GM23338 (cell line): Measurements from ENCODE around the gene DDC. TPM values are rescaled to one million over a fixed set of nuclear protein-coding genes. Genes with fewer than 3 reads are reported as not detected.

Experiments used
- ATAC-seq: fragments of 200-7000 bp; cut with Tn5 transposase; 3 replicates; pipeline ENCODE4 v1.9.1; 2020
- DNase-seq: peaks from one replicate; pipeline ENCODE4 v3.0.0-alpha.2; 2015; ENCODE audit warnings: low spot score
- H2AFZ ChIP-seq: fragments of 200-600 bp; sonication (generic); 2 replicates; pipeline ENCODE4 v1.8.0; 2016; ENCODE audit warnings: antibody characterized with exemption, mild to moderate bottlenecking, moderate library complexity
- H3F3A ChIP-seq: fragments of 200-600 bp; sonication (generic); replicated peaks from 2 replicates; pipeline ENCODE4 v1.8.0; 2017; ENCODE audit warnings: antibody characterized with exemption, mixed run types, low read depth
- H3K27ac ChIP-seq: fragments of 200-600 bp; sonication (generic); 2 replicates; pipeline ENCODE4 v1.6.1; 2016; ENCODE audit warnings: low read depth
- H3K27me3 ChIP-seq: fragments of 200-600 bp; sonication (generic); 2 replicates; pipeline ENCODE4 v1.8.0; 2016; ENCODE audit warnings: mild to moderate bottlenecking, mixed run types, moderate library complexity; ENCODE audit not compliant: insufficient read depth
- H3K36me3 ChIP-seq: fragments of 200-600 bp; sonication (generic); 2 replicates; pipeline ENCODE4 v1.8.0; 2016; ENCODE audit warnings: mild to moderate bottlenecking; ENCODE audit not compliant: insufficient read depth
- H3K4me1 ChIP-seq: fragments of 200-600 bp; sonication (generic); 2 replicates; pipeline ENCODE4 v1.8.0; 2016; ENCODE audit warnings: mild to moderate bottlenecking, moderate library complexity; ENCODE audit not compliant: insufficient read depth
- H3K4me2 ChIP-seq: fragments of 200-600 bp; sonication (generic); 2 replicates; pipeline ENCODE4 v1.7.1; 2017; ENCODE audit warnings: mixed run types
- H3K4me3 ChIP-seq: fragments of 200-600 bp; sonication (generic); 2 replicates; pipeline ENCODE4 v1.6.1; 2016; ENCODE audit warnings: mixed run types
- H3K79me2 ChIP-seq: fragments of 200-600 bp; sonication (generic); replicated peaks from 2 replicates; pipeline ENCODE4 v1.8.0; 2017; ENCODE audit warnings: mild to moderate bottlenecking; ENCODE audit not compliant: insufficient read depth
- H3K9me2 ChIP-seq: fragments of 200-600 bp; sonication (generic); 2 replicates; pipeline ENCODE4 v1.8.0; 2017; ENCODE audit not compliant: insufficient read depth
- H4K20me1 ChIP-seq: fragments of 200-600 bp; sonication (generic); replicated peaks from 2 replicates; pipeline ENCODE4 v1.8.0; 2017; ENCODE audit warnings: mild to moderate bottlenecking; ENCODE audit not compliant: insufficient read depth
- H3K27ac Mint-ChIP-seq: 2 replicates; pipeline ENCODE4 v1.8.0; 2020; ENCODE audit warnings: inconsistent platforms, mild to moderate bottlenecking, moderate library complexity, mixed read lengths
- H3K27me3 Mint-ChIP-seq: 3 replicates; pipeline ENCODE4 v1.8.0; 2022; ENCODE audit warnings: low read depth, mild to moderate bottlenecking, moderate library complexity, mixed read lengths, inconsistent platforms; ENCODE audit not compliant: insufficient read depth, poor library complexity
- H3K36me3 Mint-ChIP-seq: 3 replicates; pipeline ENCODE4 v1.8.0; 2021; ENCODE audit warnings: low read depth, mild to moderate bottlenecking, inconsistent platforms, moderate library complexity, mixed read lengths
- H3K4me1 Mint-ChIP-seq: 3 replicates; pipeline ENCODE4 v1.8.0; 2020; ENCODE audit warnings: mild to moderate bottlenecking, inconsistent platforms, mixed read lengths
- H3K4me3 Mint-ChIP-seq: 3 replicates; pipeline ENCODE4 v1.8.0; 2021; ENCODE audit warnings: moderate library complexity, mild to moderate bottlenecking, inconsistent platforms, mixed read lengths
- H3K9me3 Mint-ChIP-seq: 3 replicates; pipeline ENCODE4 v1.8.0; 2020; ENCODE audit warnings: moderate library complexity, mild to moderate bottlenecking, inconsistent platforms, mixed read lengths
- CREB1 ChIP-seq: fragments of 250-450 bp; sonication (Bioruptor Pico); IDR thresholded peaks from 2 replicates; pipeline ENCODE4 v1.5.0; 2020; ENCODE audit warnings: low read depth, mild to moderate bottlenecking, moderate library complexity
- EZH2 ChIP-seq: fragments of 200-600 bp; sonication (generic); IDR thresholded peaks from one replicate; pipeline ENCODE4 v1.8.0; 2017; ENCODE audit warnings: antibody characterized with exemption, mild to moderate bottlenecking, low read depth; ENCODE audit not compliant: unreplicated experiment
- EZH2phosphoT487 ChIP-seq: fragments of 200-600 bp; sonication (generic); IDR thresholded peaks from one replicate; pipeline ENCODE4 v1.8.1; 2018; ENCODE audit warnings: antibody characterized with exemption; ENCODE audit not compliant: unreplicated experiment
- JUNB ChIP-seq: IDR thresholded peaks from one replicate; pipeline ENCODE4 v1.6.1; 2016; ENCODE audit warnings: antibody characterized with exemption; ENCODE audit not compliant: unreplicated experiment
- NANOG ChIP-seq: IDR thresholded peaks from 2 replicates; pipeline ENCODE4 v1.6.1; 2016; ENCODE audit warnings: antibody characterized with exemption, borderline replicate concordance
- POLR2AphosphoS5 ChIP-seq: IDR thresholded peaks from 2 replicates; pipeline ENCODE4 v1.6.1; 2016; ENCODE audit warnings: antibody characterized with exemption, low read depth
- STAT1 ChIP-seq: IDR thresholded peaks from one replicate; pipeline ENCODE4 v1.6.1; 2016; ENCODE audit warnings: antibody characterized with exemption; ENCODE audit not compliant: unreplicated experiment
- ZNF114 ChIP-seq: fragments of 250-450 bp; sonication (Bioruptor Pico); IDR thresholded peaks from 2 replicates; pipeline ENCODE4 v1.5.0; 2020; ENCODE audit warnings: mild to moderate bottlenecking, moderate library complexity
- ZNF331 ChIP-seq: fragments of 250-450 bp; sonication (Bioruptor Pico); IDR thresholded peaks from 2 replicates; pipeline ENCODE4 v1.5.0; 2020; ENCODE audit warnings: low read depth, mild to moderate bottlenecking, moderate library complexity
- polyA plus RNA-seq: library from polyadenylated mRNA; unstranded; fragments of >200 nt; fragmentation: Nextera tagmentation; extraction: Ambion mirVana; gene quantifications from 2 replicates; pipeline ENCODE4 v1.2.1, GENCODE V29; 2016
- total RNA-seq: library from RNA; depleted of rRNA; stranded (reverse); fragments of >200 nt; shearing (Covaris generic); gene quantifications from 2 replicates; pipeline ENCODE4 v1.2.3, GENCODE V29; 2014
- TF ChIP-seq, protein P1 (sequence below): fragments of 250-450 bp; sonication (Bioruptor Pico); IDR thresholded peaks from 2 replicates; pipeline ENCODE4 v1.5.0; 2020; ENCODE audit warnings: mild to moderate bottlenecking, moderate library complexity
- TF ChIP-seq, protein P2 (sequence below): IDR thresholded peaks from 2 replicates; pipeline ENCODE4 v1.6.1; 2016; ENCODE audit warnings: antibody characterized with exemption
- TF ChIP-seq, protein P3 (sequence below), 2 experiments: fragments of 200-600 bp in 1 of 2; sonication (generic) in 1 of 2; conservative IDR thresholded peaks; 2 replicates each; pipeline versions ENCODE4 v1.5.1 to v1.6.1; 2016 to 2017; ENCODE audit warnings: antibody characterized with exemption in 2 of 2, low read depth in 2 of 2, mild to moderate bottlenecking in 2 of 2, moderate library complexity in 1 of 2
- TF ChIP-seq, protein P4 (sequence below): IDR thresholded peaks from one replicate; pipeline ENCODE4 v1.6.1; 2018; ENCODE audit warnings: antibody characterized with exemption; ENCODE audit not compliant: unreplicated experiment

The DDC gene
- total and polyA plus RNA-seq, 2 experiments from 2014 or later, result not detected

DNA sequence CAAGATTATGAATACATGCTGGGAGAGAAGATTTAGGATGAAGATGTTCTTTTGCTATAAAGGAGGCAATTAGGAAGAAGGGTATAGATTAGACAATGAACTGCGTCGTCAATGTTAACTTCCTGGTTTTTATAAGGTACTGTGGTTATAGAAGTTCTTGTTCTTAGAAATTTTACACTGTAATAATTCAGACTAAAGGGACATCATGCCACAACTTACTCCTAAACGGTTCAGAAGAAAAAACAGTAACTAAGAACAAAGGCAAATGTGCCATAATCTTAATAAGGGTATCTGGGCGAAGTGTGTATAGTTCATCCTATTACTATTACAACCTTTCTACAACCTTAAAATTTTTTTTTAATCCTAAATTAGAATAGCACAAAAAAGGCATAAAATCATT lies 31.3 kb upstream of the DDC start:
- Histone ChIP-seq H2AFZ (no peak overlapping the region), H3K79me2 (no peaks in the 10 kb centered on the region), H4K20me1 (no peaks in the 10 kb centered on the region; the same call in 1 of the 2 replicates), H3K27ac (no peak overlapping the region), H3K36me3 (peaks cover 10% of the 10 kb centered on the region; the same call in 1 of the 2 replicates), H3K4me1 (no peaks in the 10 kb centered on the region), H3K4me3 (no peak overlapping the region), H3K4me2 (no peak overlapping the region), H3K27me3 (no peaks in the 10 kb centered on the region), H3F3A (no peaks in the 10 kb centered on the region), H3K9me2 (no peaks in the 10 kb centered on the region)
- TF ChIP-seq EZH2phosphoT487 (no peak), JUNB (no peak), EZH2 (no peak), CREB1 (CRISPR knock-in tag) (no peak), STAT1 (no peak), POLR2AphosphoS5 (no peak), ZNF331 (CRISPR knock-in tag) (no peak), NANOG (no peak), ZNF114 (CRISPR knock-in tag) (no peak)
- TF ChIP-seq, protein P1, sequence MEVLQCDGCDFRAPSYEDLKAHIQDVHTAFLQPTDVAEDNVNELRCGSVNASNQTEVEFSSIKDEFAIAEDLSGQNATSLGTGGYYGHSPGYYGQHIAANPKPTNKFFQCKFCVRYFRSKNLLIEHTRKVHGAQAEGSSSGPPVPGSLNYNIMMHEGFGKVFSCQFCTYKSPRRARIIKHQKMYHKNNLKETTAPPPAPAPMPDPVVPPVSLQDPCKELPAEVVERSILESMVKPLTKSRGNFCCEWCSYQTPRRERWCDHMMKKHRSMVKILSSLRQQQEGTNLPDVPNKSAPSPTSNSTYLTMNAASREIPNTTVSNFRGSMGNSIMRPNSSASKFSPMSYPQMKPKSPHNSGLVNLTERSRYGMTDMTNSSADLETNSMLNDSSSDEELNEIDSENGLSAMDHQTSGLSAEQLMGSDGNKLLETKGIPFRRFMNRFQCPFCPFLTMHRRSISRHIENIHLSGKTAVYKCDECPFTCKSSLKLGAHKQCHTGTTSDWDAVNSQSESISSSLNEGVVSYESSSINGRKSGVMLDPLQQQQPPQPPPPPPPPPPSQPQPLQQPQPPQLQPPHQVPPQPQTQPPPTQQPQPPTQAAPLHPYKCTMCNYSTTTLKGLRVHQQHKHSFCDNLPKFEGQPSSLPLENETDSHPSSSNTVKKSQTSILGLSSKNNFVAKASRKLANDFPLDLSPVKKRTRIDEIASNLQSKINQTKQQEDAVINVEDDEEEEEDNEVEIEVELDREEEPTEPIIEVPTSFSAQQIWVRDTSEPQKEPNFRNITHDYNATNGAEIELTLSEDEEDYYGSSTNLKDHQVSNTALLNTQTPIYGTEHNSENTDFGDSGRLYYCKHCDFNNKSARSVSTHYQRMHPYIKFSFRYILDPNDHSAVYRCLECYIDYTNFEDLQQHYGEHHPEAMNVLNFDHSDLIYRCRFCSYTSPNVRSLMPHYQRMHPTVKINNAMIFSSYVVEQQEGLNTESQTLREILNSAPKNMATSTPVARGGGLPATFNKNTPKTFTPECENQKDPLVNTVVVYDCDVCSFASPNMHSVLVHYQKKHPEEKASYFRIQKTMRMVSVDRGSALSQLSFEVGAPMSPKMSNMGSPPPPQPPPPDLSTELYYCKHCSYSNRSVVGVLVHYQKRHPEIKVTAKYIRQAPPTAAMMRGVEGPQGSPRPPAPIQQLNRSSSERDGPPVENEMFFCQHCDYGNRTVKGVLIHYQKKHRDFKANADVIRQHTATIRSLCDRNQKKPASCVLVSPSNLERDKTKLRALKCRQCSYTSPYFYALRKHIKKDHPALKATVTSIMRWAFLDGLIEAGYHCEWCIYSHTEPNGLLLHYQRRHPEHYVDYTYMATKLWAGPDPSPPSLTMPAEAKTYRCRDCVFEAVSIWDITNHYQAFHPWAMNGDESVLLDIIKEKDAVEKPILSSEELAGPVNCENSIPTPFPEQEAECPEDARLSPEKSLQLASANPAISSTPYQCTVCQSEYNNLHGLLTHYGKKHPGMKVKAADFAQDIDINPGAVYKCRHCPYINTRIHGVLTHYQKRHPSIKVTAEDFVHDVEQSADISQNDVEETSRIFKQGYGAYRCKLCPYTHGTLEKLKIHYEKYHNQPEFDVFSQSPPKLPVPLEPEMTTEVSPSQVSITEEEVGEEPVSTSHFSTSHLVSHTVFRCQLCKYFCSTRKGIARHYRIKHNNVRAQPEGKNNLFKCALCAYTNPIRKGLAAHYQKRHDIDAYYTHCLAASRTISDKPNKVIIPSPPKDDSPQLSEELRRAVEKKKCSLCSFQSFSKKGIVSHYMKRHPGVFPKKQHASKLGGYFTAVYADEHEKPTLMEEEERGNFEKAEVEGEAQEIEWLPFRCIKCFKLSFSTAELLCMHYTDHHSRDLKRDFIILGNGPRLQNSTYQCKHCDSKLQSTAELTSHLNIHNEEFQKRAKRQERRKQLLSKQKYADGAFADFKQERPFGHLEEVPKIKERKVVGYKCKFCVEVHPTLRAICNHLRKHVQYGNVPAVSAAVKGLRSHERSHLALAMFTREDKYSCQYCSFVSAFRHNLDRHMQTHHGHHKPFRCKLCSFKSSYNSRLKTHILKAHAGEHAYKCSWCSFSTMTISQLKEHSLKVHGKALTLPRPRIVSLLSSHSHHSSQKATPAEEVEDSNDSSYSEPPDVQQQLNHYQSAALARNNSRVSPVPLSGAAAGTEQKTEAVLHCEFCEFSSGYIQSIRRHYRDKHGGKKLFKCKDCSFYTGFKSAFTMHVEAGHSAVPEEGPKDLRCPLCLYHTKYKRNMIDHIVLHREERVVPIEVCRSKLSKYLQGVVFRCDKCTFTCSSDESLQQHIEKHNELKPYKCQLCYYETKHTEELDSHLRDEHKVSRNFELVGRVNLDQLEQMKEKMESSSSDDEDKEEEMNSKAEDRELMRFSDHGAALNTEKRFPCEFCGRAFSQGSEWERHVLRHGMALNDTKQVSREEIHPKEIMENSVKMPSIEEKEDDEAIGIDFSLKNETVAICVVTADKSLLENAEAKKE (CRISPR knock-in tag), result no peak
- TF ChIP-seq, protein P2, sequence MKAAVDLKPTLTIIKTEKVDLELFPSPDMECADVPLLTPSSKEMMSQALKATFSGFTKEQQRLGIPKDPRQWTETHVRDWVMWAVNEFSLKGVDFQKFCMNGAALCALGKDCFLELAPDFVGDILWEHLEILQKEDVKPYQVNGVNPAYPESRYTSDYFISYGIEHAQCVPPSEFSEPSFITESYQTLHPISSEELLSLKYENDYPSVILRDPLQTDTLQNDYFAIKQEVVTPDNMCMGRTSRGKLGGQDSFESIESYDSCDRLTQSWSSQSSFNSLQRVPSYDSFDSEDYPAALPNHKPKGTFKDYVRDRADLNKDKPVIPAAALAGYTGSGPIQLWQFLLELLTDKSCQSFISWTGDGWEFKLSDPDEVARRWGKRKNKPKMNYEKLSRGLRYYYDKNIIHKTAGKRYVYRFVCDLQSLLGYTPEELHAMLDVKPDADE, result no peak
- TF ChIP-seq, protein P3, sequence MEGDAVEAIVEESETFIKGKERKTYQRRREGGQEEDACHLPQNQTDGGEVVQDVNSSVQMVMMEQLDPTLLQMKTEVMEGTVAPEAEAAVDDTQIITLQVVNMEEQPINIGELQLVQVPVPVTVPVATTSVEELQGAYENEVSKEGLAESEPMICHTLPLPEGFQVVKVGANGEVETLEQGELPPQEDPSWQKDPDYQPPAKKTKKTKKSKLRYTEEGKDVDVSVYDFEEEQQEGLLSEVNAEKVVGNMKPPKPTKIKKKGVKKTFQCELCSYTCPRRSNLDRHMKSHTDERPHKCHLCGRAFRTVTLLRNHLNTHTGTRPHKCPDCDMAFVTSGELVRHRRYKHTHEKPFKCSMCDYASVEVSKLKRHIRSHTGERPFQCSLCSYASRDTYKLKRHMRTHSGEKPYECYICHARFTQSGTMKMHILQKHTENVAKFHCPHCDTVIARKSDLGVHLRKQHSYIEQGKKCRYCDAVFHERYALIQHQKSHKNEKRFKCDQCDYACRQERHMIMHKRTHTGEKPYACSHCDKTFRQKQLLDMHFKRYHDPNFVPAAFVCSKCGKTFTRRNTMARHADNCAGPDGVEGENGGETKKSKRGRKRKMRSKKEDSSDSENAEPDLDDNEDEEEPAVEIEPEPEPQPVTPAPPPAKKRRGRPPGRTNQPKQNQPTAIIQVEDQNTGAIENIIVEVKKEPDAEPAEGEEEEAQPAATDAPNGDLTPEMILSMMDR (conservative IDR thresholded peaks at IDR 0.05; ENCODE audit: low read depth in 2 of 2), result no peak
- TF ChIP-seq, protein P4, sequence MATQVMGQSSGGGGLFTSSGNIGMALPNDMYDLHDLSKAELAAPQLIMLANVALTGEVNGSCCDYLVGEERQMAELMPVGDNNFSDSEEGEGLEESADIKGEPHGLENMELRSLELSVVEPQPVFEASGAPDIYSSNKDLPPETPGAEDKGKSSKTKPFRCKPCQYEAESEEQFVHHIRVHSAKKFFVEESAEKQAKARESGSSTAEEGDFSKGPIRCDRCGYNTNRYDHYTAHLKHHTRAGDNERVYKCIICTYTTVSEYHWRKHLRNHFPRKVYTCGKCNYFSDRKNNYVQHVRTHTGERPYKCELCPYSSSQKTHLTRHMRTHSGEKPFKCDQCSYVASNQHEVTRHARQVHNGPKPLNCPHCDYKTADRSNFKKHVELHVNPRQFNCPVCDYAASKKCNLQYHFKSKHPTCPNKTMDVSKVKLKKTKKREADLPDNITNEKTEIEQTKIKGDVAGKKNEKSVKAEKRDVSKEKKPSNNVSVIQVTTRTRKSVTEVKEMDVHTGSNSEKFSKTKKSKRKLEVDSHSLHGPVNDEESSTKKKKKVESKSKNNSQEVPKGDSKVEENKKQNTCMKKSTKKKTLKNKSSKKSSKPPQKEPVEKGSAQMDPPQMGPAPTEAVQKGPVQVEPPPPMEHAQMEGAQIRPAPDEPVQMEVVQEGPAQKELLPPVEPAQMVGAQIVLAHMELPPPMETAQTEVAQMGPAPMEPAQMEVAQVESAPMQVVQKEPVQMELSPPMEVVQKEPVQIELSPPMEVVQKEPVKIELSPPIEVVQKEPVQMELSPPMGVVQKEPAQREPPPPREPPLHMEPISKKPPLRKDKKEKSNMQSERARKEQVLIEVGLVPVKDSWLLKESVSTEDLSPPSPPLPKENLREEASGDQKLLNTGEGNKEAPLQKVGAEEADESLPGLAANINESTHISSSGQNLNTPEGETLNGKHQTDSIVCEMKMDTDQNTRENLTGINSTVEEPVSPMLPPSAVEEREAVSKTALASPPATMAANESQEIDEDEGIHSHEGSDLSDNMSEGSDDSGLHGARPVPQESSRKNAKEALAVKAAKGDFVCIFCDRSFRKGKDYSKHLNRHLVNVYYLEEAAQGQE, result no peak
- Mint-ChIP-seq H3K36me3 (peaks cover 58% of the 10 kb centered on the region), H3K27me3 (peaks cover 3% of the 10 kb centered on the region), H3K4me1 (no peaks in the 10 kb centered on the region; the same call in 2 of the 3 replicates), H3K27ac (no peak overlapping the region), H3K4me3 (no peak overlapping the region), H3K9me3 (no peaks in the 10 kb centered on the region)
- ATAC-seq (no peak), DNase-seq (no peak)
